HG03025 (cell line): Measurements from ENCODE around the gene ZBTB39.
"Not testable (repeated sequence)": the region's sequence is repeated elsewhere in the genome, so short reads cannot be mapped to it uniquely, and the experiment has no call there.

ENCODE experiments used
- ATAC-seq: cut with Tn5 transposase; IDR thresholded peaks from one replicate; pipeline ENCODE4 v1.9.1; 2021; ENCODE audit warnings: mild to moderate bottlenecking, moderate library complexity; ENCODE audit not compliant: unreplicated experiment, low FRiP score

The ZBTB39 gene

GRCh38 chr12:56983386-56983785 is 23.0 kb downstream of the ZBTB39 start:
- ATAC-seq: no peak

GRCh38 chr12:56982578-56983236 is 23.6 kb downstream of the ZBTB39 start:
- not testable (repeated sequence) for ATAC-seq

GRCh38 chr12:56980941-56981530 is 25.3 kb downstream of the ZBTB39 start:
- ATAC-seq: no peak

- ATAC-seq: no peak
Measured at GRCh38 chr12:56980268-56980667, 26.1 kb downstream of the ZBTB39 start.

GRCh38 chr12:56979628-56980027 is 26.7 kb downstream of the ZBTB39 start:
- ATAC-seq: no peak

- ATAC-seq: no peak
Measured at GRCh38 chr12:56978397-56979138, 27.8 kb downstream of the ZBTB39 start.

GRCh38 chr12:56977361-56977760 is 29.0 kb downstream of the ZBTB39 start:
- ATAC-seq: not testable (repeated sequence)

GRCh38 chr12:56974224-56974623 is 32.1 kb downstream of the ZBTB39 start:
- ATAC-seq: not testable (repeated sequence)

- ATAC-seq: not testable (repeated sequence)
Measured at GRCh38 chr12:56968910-56969309, 37.4 kb downstream of the ZBTB39 start.

- not testable (repeated sequence) for ATAC-seq
Measured at GRCh38 chr12:56965997-56966642, 40.2 kb downstream of the ZBTB39 start.

- ATAC-seq: not testable (repeated sequence)
Measured at GRCh38 chr12:56965124-56965523, 41.2 kb downstream of the ZBTB39 start.

GRCh38 chr12:56963557-56963956 is 42.8 kb downstream of the ZBTB39 start:
- ATAC-seq: not testable (repeated sequence)

- ATAC-seq: not testable (repeated sequence)
Measured at GRCh38 chr12:56962247-56962646, 44.1 kb downstream of the ZBTB39 start.

GRCh38 chr12:56958422-56958821 is 47.9 kb downstream of the ZBTB39 start:
- no peak for ATAC-seq

- no peak for ATAC-seq
Measured at GRCh38 chr12:56957229-56958052, 48.9 kb downstream of the ZBTB39 start, which contains the start of gene RDH16. Gene RDH16 (minus strand): TSS chr12:56957608. CDS start chr12:56957462, 146 bp downstream.

- ATAC-seq: no peak
Measured at GRCh38 chr12:56955631-56956256, 50.6 kb downstream of the ZBTB39 start.

- ATAC-seq: no peak
Measured at GRCh38 chr12:56954958-56955355, 51.4 kb downstream of the ZBTB39 start.

GRCh38 chr12:56954057-56954957 is 52.0 kb downstream of the ZBTB39 start:
- no peak for ATAC-seq

GRCh38 chr12:56953314-56953713 is 53.0 kb downstream of the ZBTB39 start:
- ATAC-seq: no peak
